Cardiac fibroblast (primary cell): ENCODE measurements around the gene C1QTNF6.

Experiments used
- DNase-seq, 2 donors: peaks; one replicate each; pipeline versions ENCODE4 v3.0.0 to v3.0.0-alpha.2; 2010; ENCODE audit warnings: low read depth in 2 of 2
- H3K4me3 ChIP-seq, 2 donors: replicated peaks in 1 of 2; 1 replicate in 1 of 2; 2 replicates in 1 of 2; pipeline ENCODE4 v1.5.1; 2011; ENCODE audit warnings: low read depth in 2 of 2, low read length in 2 of 2, mild to moderate bottlenecking in 2 of 2, moderate library complexity in 1 of 2
- TF ChIP-seq, protein P1 (sequence below): IDR thresholded peaks from one replicate; pipeline ENCODE4 v1.5.1; 2011; ENCODE audit warnings: low read depth, mild to moderate bottlenecking, low read length, inconsistent platforms

C1QTNF6 gene

DNA sequence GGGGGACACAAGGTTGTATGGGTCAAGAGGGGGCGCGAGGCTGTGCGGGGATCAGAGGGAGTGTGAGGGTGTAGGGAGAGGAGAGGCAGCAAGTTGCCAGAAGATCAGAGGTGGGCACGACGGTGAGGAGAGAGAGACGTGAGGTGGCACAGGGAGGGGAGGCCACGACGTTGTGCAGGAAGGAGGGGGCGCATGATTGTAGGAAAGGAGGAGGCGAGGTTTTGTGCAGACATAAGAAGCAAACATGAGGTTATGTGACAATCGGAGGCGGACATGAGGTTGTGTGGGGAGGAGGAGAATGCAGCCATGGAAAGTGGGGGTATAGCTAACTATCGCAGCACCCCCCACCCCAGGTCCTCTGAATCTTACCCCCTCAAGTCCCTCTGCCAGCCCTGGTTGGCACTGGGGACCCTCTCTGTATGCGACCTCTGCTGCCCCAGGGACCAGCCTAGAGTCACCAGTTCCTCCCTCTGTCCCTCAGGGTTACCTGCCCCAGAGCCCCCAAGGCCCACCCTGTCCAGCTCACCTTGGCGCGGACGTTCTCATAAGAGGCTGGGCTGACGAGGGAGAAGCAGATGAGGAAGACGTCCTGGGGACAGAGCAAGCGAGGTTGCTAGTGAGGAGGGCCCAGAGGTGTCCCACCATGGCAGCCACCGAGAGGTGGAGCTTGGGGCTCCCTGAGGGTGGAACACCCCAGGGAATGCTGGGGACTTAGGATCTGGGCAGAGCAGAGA lies 43.5 kb upstream of the C1QTNF6 start:
- H3K4me3 ChIP-seq = no peak overlapping the region
- TF ChIP-seq, protein P1, sequence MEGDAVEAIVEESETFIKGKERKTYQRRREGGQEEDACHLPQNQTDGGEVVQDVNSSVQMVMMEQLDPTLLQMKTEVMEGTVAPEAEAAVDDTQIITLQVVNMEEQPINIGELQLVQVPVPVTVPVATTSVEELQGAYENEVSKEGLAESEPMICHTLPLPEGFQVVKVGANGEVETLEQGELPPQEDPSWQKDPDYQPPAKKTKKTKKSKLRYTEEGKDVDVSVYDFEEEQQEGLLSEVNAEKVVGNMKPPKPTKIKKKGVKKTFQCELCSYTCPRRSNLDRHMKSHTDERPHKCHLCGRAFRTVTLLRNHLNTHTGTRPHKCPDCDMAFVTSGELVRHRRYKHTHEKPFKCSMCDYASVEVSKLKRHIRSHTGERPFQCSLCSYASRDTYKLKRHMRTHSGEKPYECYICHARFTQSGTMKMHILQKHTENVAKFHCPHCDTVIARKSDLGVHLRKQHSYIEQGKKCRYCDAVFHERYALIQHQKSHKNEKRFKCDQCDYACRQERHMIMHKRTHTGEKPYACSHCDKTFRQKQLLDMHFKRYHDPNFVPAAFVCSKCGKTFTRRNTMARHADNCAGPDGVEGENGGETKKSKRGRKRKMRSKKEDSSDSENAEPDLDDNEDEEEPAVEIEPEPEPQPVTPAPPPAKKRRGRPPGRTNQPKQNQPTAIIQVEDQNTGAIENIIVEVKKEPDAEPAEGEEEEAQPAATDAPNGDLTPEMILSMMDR = no peak
- no peak for DNase-seq

GRCh38 chr22:37230673-37231405 lies 42.8 kb upstream of the C1QTNF6 start:
- DNase-seq = no peak
- TF ChIP-seq, protein P1 = no peak
- H3K4me3 ChIP-seq = no peak overlapping the region

GRCh38 chr22:37229805-37230672 lies 42.0 kb upstream of the C1QTNF6 start:
- TF ChIP-seq, protein P1 = no peak

GRCh38 chr22:37229012-37229804 lies 41.2 kb upstream of the C1QTNF6 start:
- peak; percentile 91 to 92 for DNase-seq
- no peak overlapping the region for H3K4me3 ChIP-seq
- TF ChIP-seq, protein P1 = no peak

More at GRCh38 chr22:37229805-37230672, 42.0 kb upstream of the C1QTNF6 start:
- DNase-seq = peak; percentile 34 to 74
- no peak overlapping the region for H3K4me3 ChIP-seq

GRCh38 chr22:37228106-37229011 lies 40.3 kb upstream of the C1QTNF6 start:
- peak in 1 of 2 donors; percentile 74 for DNase-seq
- TF ChIP-seq, protein P1 = no peak
- no peak overlapping the region for H3K4me3 ChIP-seq
